Peyer's patch (tissue), 4 donors: ENCODE results near the gene MAN1A1. TPM values are rescaled to one million over a fixed set of nuclear protein-coding genes. Genes with fewer than 3 reads are reported as not detected.

ENCODE experiments used
- DNase-seq, 3 donors: peaks; one replicate each; pipeline ENCODE4 v3.0.0-alpha.2; 2017 to 2019
- H3K27ac ChIP-seq, 4 donors: fragments of 200-600 bp; sonication (generic); one replicate each; pipeline ENCODE4 v1.5.1; 2016 to 2019
- H3K27me3 ChIP-seq, 2 donors: fragments of 200-600 bp; sonication (generic); one replicate each; pipeline ENCODE4 v1.5.1; 2019
- H3K36me3 ChIP-seq, 3 donors: fragments of 200-600 bp; sonication (generic); one replicate each; pipeline ENCODE4 v1.5.1; 2016 to 2019
- H3K4me1 ChIP-seq, 4 donors: fragments of 200-600 bp; sonication (generic); one replicate each; pipeline ENCODE4 v1.5.1; 2016 to 2019
- H3K4me3 ChIP-seq, 4 donors: fragments of 200-600 bp; sonication (generic); 1 replicate in 3 of 4; 2 replicates in 1 of 4; pipeline ENCODE4 v1.5.1; 2016 to 2019; ENCODE audit warnings: mild to moderate bottlenecking in 1 of 4
- H3K9me3 ChIP-seq, 4 donors: fragments of 200-600 bp; sonication (generic); one replicate each; pipeline ENCODE4 v1.5.1; 2016 to 2019; ENCODE audit warnings: mild to moderate bottlenecking in 1 of 4
- CTCF ChIP-seq, 6 experiments: fragments of 450-650 bp in 4 of 6; fragments of 200-600 bp in 2 of 6; sonication (generic) in 1 of 6; IDR thresholded peaks; one replicate each; pipeline ENCODE4 v1.5.1; 2017 to 2019; ENCODE audit warnings: antibody characterized with exemption in 6 of 6, mild to moderate bottlenecking in 3 of 6, moderate library complexity in 1 of 6
- POLR2A ChIP-seq, 2 donors: fragments of 450-650 bp; IDR thresholded peaks; one replicate each; pipeline ENCODE4 v1.5.1; 2017; ENCODE audit warnings: antibody characterized with exemption in 2 of 2, mild to moderate bottlenecking in 2 of 2, moderate library complexity in 2 of 2
- total RNA-seq, 4 donors: library from RNA; depleted of rRNA; stranded (reverse); fragments of >200 nt; gene quantifications; one replicate each; pipeline ENCODE4 v1.1.0, GENCODE V29; 2016

MAN1A1 gene
- total RNA-seq, 4 donors from 2014 or later, result 43.7 to 158 (median 103) TPM

- TF ChIP-seq CTCF (IDR thresholded peaks at IDR 0.05), result no peak
- TF ChIP-seq POLR2A (IDR thresholded peaks at IDR 0.05), result no peak
- H3K27me3 ChIP-seq, result no peaks in the 10 kb centered on the region
- H3K27ac ChIP-seq, result no peak overlapping the region
- H3K4me1 ChIP-seq, result no peaks in the 10 kb centered on the region
- no peak for DNase-seq
- peaks cover 0 to 29% (median 0%) of the 10 kb centered on the region in 3 donors for H3K36me3 ChIP-seq
- H3K9me3 ChIP-seq, result no peaks in the 10 kb centered on the region
- H3K4me3 ChIP-seq, result no peak overlapping the region
Observed at GRCh38 chr6:119176445-119176844, 173.1 kb downstream of the MAN1A1 start.

- Histone ChIP-seq H3K9me3 (no peaks in the 10 kb centered on the region), H3K27me3 (no peaks in the 10 kb centered on the region), H3K27ac (no peak overlapping the region), H3K36me3 (peaks cover 0 to 22% (median 0%) of the 10 kb centered on the region in 3 donors), H3K4me3 (no peak overlapping the region), H3K4me1 (peaks cover 0 to 4% (median 0%) of the 10 kb centered on the region in 4 donors)
- TF ChIP-seq POLR2A (IDR thresholded peaks at IDR 0.05), result no peak
- no peak for TF ChIP-seq CTCF (IDR thresholded peaks at IDR 0.05)
- no peak for DNase-seq
Observed at GRCh38 chr6:119174879-119175817, 174.4 kb downstream of the MAN1A1 start.

- Histone ChIP-seq H3K9me3 (no peaks in the 10 kb centered on the region), H3K4me1 (peaks cover 0 to 4% (median 0%) of the 10 kb centered on the region in 4 donors), H3K27ac (no peak overlapping the region), H3K4me3 (no peak overlapping the region), H3K36me3 (peaks cover 0 to 12% (median 0%) of the 10 kb centered on the region in 3 donors), H3K27me3 (no peaks in the 10 kb centered on the region)
- no peak for TF ChIP-seq CTCF (IDR thresholded peaks at IDR 0.05)
- TF ChIP-seq POLR2A (IDR thresholded peaks at IDR 0.05), result no peak
- DNase-seq, result no peak
Observed at GRCh38 chr6:119174085-119174445, 175.5 kb downstream of the MAN1A1 start.

- Histone ChIP-seq H3K27ac (no peak overlapping the region), H3K4me1 (peaks cover 0 to 4% (median 0%) of the 10 kb centered on the region in 4 donors), H3K27me3 (no peaks in the 10 kb centered on the region), H3K36me3 (peaks cover 0 to 10% (median 0%) of the 10 kb centered on the region in 3 donors), H3K4me3 (no peak overlapping the region), H3K9me3 (no peaks in the 10 kb centered on the region)
- DNase-seq, result no peak
- TF ChIP-seq POLR2A (IDR thresholded peaks at IDR 0.05) (no peak), CTCF (IDR thresholded peaks at IDR 0.05) (no peak)
Observed at GRCh38 chr6:119173249-119174084, 176.1 kb downstream of the MAN1A1 start.

- TF ChIP-seq CTCF (IDR thresholded peaks at IDR 0.05), result no peak
- TF ChIP-seq POLR2A (IDR thresholded peaks at IDR 0.05), result no peak
- Histone ChIP-seq H3K27me3 (no peaks in the 10 kb centered on the region), H3K4me1 (peaks cover 0 to 4% (median 0%) of the 10 kb centered on the region in 4 donors), H3K9me3 (no peaks in the 10 kb centered on the region), H3K4me3 (no peak overlapping the region), H3K27ac (no peak overlapping the region), H3K36me3 (peaks cover 0 to 10% (median 0%) of the 10 kb centered on the region in 3 donors)
- no peak for DNase-seq
Observed at GRCh38 chr6:119172824-119173223, 176.7 kb downstream of the MAN1A1 start.
